HepG2 (cell line): ENCODE data around the gene CAPN11. TPM values are rescaled to one million over a fixed set of nuclear protein-coding genes. Genes with fewer than 3 reads are reported as not detected.

Source experiments
- GFI1 ChIP-seq: sonication (generic); formaldehyde crosslinking; IDR thresholded peaks from 2 replicates; pipeline ENCODE4 v1.5.0; 2020; ENCODE audit warnings: missing genetic modification reagents, mild to moderate bottlenecking, borderline replicate concordance
- GPN1 ChIP-seq: sonication (generic); formaldehyde crosslinking; IDR thresholded peaks from 2 replicates; pipeline ENCODE4 v1.5.1; 2020; ENCODE audit warnings: missing genetic modification reagents, borderline replicate concordance
- HOXA7 ChIP-seq: sonication (generic); formaldehyde crosslinking; IDR thresholded peaks from 2 replicates; pipeline ENCODE4 v1.8.1; 2022; ENCODE audit warnings: mild to moderate bottlenecking, missing genetic modification reagents, moderate library complexity
- ISL2 ChIP-seq: sonication (generic); formaldehyde crosslinking; IDR thresholded peaks from 2 replicates; pipeline ENCODE4 v1.5.0; 2020; ENCODE audit warnings: missing genetic modification reagents
- ZC3H4 ChIP-seq: sonication (generic); formaldehyde crosslinking; IDR thresholded peaks from 2 replicates; pipeline ENCODE4 v1.4.0; 2020; ENCODE audit warnings: missing genetic modification reagents, borderline replicate concordance
- ZNF501 ChIP-seq: sonication (generic); formaldehyde crosslinking; IDR thresholded peaks from 2 replicates; pipeline ENCODE4 v1.5.1; 2020; ENCODE audit warnings: mild to moderate bottlenecking, moderate library complexity, missing genetic modification reagents
- ZNF547 ChIP-seq: sonication (generic); formaldehyde crosslinking; IDR thresholded peaks from 2 replicates; pipeline ENCODE4 v1.5.1; 2020; ENCODE audit warnings: mild to moderate bottlenecking, missing genetic modification reagents
- polyA plus RNA-seq, 8 experiments: library from polyadenylated mRNA; depleted of rRNA in 3 of 8; stranded (reverse) in 7 of 8; unstranded in 1 of 8; fragments of >200 nt; fragmentation: Illumina TruSeq in 4 of 8; extraction: Trizol in 4 of 8; gene quantifications; 2 replicates each; pipeline versions ENCODE4 v1.2.1 to v1.2.3, GENCODE V29; 2011 to 2016; ENCODE audit warnings: low read depth in 4 of 8, missing spikeins in 1 of 8, mixed read lengths in 1 of 8; ENCODE audit not compliant: insufficient read depth in 1 of 8
- total RNA-seq, 5 experiments: library from RNA; depleted of rRNA; stranded (reverse); fragments of >200 nt; fragmentation: Illumina TruSeq; extraction: Trizol; gene quantifications; 2 replicates each; pipeline ENCODE4 v1.2.3, GENCODE V29; 2016; ENCODE audit warnings: low read depth in 1 of 5
- TF ChIP-seq, protein P1 (sequence below): sonication (generic); formaldehyde crosslinking; IDR thresholded peaks from 2 replicates; pipeline ENCODE4 v1.4.0; 2020; ENCODE audit warnings: mild to moderate bottlenecking, missing genetic modification reagents
- TF ChIP-seq, protein P2 (sequence below), 2 experiments: sonication (generic) in 1 of 2; formaldehyde crosslinking in 1 of 2; IDR thresholded peaks; 2 replicates each; pipeline versions ENCODE4 v1.4.0 to v1.6.1; 2016 to 2020; ENCODE audit warnings: borderline replicate concordance in 1 of 2, low read depth in 1 of 2, mild to moderate bottlenecking in 1 of 2, missing genetic modification reagents in 1 of 2
- TF ChIP-seq, protein P3 (sequence below): sonication (generic); formaldehyde crosslinking; IDR thresholded peaks from 2 replicates; pipeline ENCODE4 v1.8.1; 2023; ENCODE audit warnings: mild to moderate bottlenecking, missing genetic modification reagents
- TF ChIP-seq, protein P4 (sequence below): IDR thresholded peaks from 2 replicates; pipeline ENCODE4 v1.6.1; 2012; ENCODE audit warnings: inconsistent platforms
- TF ChIP-seq, protein P5 (sequence below): sonication (generic); formaldehyde crosslinking; IDR thresholded peaks from 2 replicates; pipeline ENCODE4 v1.8.0; 2022; ENCODE audit warnings: missing genetic modification reagents, mild to moderate bottlenecking, inconsistent platforms, borderline replicate concordance
- TF ChIP-seq, protein P6 (sequence below): sonication (generic); formaldehyde crosslinking; IDR thresholded peaks from 2 replicates; pipeline ENCODE4 v1.4.0; 2020; ENCODE audit warnings: missing genetic modification reagents

CAPN11 gene
- total and polyA plus RNA-seq, 2 of the 13 experiments (the other 11 are each of a cell fraction or from before 2014, with no cell fraction given) = 0.07 to 0.11 TPM

DNA sequence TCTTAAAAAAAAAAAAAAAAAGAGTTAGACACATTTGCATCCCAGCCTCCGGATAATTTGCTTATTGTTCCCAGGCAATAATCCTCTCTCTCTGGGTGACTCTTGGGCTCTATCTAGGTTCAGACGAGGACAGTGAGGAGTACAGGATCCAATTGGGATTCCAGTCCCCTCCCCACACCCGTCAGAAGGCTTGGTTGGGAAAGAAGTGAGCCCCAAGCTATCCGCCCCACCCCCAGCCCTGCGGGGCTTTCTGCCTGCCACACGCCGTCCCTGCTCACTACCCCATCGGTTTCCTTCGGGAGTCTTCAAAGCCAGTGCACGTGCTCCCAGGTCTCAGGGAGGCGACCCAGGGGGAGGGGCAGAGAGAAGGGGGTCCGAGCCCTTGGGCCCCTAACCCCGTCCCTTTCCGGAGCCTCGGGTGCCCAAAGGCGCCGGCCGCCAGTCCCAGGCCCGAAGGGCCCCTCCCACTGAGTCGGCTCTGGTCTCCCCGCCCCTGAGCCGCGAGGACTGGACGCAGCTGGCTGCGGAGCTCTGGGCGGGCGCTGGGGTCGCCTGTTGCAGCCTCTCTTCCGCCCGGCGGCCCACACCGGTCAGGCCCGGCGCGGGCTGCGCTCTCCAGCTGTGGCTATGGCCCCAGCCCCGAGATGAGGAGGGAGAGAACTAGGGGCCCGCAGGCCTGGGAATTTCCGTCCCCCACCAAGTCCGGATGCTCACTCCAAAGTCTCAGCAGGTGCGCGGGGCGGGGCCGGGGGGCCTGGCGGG is 60.6 kb downstream of the CAPN11 start (continued):
- TF ChIP-seq, protein P1, sequence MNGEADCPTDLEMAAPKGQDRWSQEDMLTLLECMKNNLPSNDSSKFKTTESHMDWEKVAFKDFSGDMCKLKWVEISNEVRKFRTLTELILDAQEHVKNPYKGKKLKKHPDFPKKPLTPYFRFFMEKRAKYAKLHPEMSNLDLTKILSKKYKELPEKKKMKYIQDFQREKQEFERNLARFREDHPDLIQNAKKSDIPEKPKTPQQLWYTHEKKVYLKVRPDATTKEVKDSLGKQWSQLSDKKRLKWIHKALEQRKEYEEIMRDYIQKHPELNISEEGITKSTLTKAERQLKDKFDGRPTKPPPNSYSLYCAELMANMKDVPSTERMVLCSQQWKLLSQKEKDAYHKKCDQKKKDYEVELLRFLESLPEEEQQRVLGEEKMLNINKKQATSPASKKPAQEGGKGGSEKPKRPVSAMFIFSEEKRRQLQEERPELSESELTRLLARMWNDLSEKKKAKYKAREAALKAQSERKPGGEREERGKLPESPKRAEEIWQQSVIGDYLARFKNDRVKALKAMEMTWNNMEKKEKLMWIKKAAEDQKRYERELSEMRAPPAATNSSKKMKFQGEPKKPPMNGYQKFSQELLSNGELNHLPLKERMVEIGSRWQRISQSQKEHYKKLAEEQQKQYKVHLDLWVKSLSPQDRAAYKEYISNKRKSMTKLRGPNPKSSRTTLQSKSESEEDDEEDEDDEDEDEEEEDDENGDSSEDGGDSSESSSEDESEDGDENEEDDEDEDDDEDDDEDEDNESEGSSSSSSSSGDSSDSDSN (CRISPR knock-in tag) = peak; percentile 96
- TF ChIP-seq ZNF547 (CRISPR knock-in tag) (peak; percentile 75), ZNF501 (CRISPR knock-in tag) (peak; percentile 64), ZC3H4 (no peak), GPN1 (no peak), ISL2 (CRISPR knock-in tag) (peak; percentile 71; the same call in 1 of the 2 replicates), HOXA7 (CRISPR knock-in tag) (no peak), GFI1 (peak; percentile 31; the same call in 1 of the 2 replicates)
- TF ChIP-seq, protein P2, sequence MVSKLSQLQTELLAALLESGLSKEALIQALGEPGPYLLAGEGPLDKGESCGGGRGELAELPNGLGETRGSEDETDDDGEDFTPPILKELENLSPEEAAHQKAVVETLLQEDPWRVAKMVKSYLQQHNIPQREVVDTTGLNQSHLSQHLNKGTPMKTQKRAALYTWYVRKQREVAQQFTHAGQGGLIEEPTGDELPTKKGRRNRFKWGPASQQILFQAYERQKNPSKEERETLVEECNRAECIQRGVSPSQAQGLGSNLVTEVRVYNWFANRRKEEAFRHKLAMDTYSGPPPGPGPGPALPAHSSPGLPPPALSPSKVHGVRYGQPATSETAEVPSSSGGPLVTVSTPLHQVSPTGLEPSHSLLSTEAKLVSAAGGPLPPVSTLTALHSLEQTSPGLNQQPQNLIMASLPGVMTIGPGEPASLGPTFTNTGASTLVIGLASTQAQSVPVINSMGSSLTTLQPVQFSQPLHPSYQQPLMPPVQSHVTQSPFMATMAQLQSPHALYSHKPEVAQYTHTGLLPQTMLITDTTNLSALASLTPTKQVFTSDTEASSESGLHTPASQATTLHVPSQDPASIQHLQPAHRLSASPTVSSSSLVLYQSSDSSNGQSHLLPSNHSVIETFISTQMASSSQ (IDR thresholded peaks at IDR 0.05; ENCODE audit: low read depth) = no peak; the same call in 1 of the 2 replicates
- TF ChIP-seq, protein P2 (CRISPR knock-in tag; IDR thresholded peaks at IDR 0.05; ENCODE audit: borderline replicate concordance) = 0 out of 2 replicates have a peak, but pooled peaks have one; percentile 25
- TF ChIP-seq, protein P3, sequence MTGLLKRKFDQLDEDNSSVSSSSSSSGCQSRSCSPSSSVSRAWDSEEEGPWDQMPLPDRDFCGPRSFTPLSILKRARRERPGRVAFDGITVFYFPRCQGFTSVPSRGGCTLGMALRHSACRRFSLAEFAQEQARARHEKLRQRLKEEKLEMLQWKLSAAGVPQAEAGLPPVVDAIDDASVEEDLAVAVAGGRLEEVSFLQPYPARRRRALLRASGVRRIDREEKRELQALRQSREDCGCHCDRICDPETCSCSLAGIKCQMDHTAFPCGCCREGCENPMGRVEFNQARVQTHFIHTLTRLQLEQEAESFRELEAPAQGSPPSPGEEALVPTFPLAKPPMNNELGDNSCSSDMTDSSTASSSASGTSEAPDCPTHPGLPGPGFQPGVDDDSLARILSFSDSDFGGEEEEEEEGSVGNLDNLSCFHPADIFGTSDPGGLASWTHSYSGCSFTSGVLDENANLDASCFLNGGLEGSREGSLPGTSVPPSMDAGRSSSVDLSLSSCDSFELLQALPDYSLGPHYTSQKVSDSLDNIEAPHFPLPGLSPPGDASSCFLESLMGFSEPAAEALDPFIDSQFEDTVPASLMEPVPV (CRISPR knock-in tag) = peak; percentile 80; the same call in 1 of the 2 replicates
- TF ChIP-seq, protein P4, sequence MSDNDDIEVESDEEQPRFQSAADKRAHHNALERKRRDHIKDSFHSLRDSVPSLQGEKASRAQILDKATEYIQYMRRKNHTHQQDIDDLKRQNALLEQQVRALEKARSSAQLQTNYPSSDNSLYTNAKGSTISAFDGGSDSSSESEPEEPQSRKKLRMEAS = peak; percentile 81
- TF ChIP-seq, protein P5, sequence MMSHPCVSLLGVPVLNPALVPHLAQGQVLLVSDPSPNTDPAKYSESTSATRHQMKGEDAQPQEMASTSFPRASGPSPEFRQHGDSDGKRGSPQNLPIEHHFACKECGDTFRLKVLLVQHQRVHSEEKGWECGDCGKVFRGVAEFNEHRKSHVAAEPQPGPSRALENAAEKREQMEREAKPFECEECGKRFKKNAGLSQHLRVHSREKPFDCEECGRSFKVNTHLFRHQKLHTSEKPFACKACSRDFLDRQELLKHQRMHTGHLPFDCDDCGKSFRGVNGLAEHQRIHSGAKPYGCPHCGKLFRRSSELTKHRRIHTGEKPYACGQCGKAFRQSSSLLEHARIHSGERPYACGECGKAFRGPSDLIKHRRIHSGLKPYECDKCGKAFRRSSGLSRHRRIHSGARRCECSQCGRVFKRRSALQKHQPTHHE = peak; percentile 55; the same call in 1 of the 2 replicates
- TF ChIP-seq, protein P6, sequence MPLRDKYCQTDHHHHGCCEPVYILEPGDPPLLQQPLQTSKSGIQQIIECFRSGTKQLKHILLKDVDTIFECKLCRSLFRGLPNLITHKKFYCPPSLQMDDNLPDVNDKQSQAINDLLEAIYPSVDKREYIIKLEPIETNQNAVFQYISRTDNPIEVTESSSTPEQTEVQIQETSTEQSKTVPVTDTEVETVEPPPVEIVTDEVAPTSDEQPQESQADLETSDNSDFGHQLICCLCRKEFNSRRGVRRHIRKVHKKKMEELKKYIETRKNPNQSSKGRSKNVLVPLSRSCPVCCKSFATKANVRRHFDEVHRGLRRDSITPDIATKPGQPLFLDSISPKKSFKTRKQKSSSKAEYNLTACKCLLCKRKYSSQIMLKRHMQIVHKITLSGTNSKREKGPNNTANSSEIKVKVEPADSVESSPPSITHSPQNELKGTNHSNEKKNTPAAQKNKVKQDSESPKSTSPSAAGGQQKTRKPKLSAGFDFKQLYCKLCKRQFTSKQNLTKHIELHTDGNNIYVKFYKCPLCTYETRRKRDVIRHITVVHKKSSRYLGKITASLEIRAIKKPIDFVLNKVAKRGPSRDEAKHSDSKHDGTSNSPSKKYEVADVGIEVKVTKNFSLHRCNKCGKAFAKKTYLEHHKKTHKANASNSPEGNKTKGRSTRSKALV = peak; percentile 87
